ENCODE measurements around the gene SORCS2. TPM values are rescaled to one million over a fixed set of nuclear protein-coding genes. Genes with fewer than 3 reads are reported as not detected.

The SORCS2 gene
- total and polyA plus RNA-seq, 12 donors, result 0.25 to 5.4 (median 2.2) TPM

DNA sequence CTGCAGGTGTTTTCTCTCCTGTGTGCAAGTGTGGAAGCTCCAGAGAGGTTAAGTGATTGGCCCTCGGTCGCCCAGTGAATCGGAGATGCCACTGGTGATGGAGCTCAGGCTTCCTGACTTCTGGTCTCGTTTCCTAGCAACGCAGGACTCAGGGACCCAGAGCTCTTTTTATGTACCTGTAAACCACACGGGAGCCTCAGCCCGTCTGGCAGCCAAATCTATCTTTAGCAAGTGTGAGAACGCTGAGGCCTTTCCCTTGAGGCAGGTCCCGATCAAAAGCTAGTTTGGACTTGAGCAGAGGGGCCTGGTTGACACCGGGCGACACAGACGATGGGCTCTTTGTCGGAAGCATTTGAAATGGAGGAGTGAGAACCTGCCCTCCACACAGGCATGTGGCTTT, 116.8 kb downstream of the SORCS2 start:
- intact Hi-C loops (cut with DNase I), result loop anchor here in 2 of 10 donors (10.0 kb wide), 1 partner anchor 406 kb away; no protein-coding TSS in a partner anchor

DNA sequence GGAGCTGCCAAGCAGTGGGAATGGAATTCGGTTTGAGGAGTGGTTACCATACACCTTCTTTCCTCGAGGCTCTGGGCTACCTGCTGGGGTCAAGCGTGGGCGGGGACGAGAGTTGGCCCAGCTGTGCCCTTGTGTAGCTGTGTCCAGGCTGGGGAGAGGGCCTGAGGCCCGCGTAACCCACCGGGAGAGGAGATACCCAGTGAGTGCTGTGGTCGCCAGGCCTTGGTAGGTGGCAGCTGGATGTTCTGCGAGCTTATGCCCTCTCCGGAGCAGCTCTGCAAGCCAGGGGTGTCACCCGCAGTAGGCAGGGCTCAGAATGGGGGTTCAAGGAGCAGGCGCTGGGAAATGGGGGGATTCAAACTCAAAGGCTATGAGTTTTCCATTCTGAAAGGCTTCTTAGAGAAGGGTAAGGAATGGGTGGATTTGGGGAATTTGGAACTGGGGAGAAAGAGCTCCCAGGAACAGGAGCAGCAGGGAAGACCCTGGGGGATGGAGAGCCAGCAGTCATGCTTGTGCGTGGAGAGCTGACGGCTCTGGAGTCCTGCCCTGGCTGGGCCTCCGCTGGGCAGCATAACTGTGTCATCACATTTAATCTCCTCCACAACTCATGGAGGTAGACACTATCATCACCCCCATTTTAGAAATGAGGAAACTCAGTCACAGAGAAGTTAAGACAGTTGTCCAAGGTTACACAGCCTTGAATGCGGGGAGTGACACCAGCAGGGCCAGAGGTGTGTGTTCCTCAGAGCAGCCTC, 117.5 kb downstream of the SORCS2 start:
- 80 to 82% methylated on average over 17 of the region's 17 CpGs for WGBS, 2 donors
- H3K27me3 ChIP-seq, result peaks cover 0 to 14% (median 0%) of the 10 kb centered on the region in 7 donors
- intact Hi-C loops (cut with DNase I), result loop anchor here in 2 of 10 donors (5.0 to 10.0 kb wide), 2 partner anchors 72 to 405 kb away; no protein-coding TSS in a partner anchor
- H3K4me3 ChIP-seq, result no peak overlapping the region
- H3K36me3 ChIP-seq, result no peaks in the 10 kb centered on the region
- no peak overlapping the region for H3K27ac ChIP-seq
- DNase-seq, result no peak
- TF ChIP-seq, protein P1, sequence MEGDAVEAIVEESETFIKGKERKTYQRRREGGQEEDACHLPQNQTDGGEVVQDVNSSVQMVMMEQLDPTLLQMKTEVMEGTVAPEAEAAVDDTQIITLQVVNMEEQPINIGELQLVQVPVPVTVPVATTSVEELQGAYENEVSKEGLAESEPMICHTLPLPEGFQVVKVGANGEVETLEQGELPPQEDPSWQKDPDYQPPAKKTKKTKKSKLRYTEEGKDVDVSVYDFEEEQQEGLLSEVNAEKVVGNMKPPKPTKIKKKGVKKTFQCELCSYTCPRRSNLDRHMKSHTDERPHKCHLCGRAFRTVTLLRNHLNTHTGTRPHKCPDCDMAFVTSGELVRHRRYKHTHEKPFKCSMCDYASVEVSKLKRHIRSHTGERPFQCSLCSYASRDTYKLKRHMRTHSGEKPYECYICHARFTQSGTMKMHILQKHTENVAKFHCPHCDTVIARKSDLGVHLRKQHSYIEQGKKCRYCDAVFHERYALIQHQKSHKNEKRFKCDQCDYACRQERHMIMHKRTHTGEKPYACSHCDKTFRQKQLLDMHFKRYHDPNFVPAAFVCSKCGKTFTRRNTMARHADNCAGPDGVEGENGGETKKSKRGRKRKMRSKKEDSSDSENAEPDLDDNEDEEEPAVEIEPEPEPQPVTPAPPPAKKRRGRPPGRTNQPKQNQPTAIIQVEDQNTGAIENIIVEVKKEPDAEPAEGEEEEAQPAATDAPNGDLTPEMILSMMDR (IDR thresholded peaks at IDR 0.05), result no peak
- peaks cover 0 to 25% (median 11%) of the 10 kb centered on the region in 9 donors for H3K4me1 ChIP-seq
- no peak for ATAC-seq
- H3K9me3 ChIP-seq, result no peaks in the 10 kb centered on the region

More for the DNA sequence above, 116.8 kb downstream of the SORCS2 start:
- H3K4me1 ChIP-seq, result peaks cover 0 to 25% (median 11%) of the 10 kb centered on the region in 9 donors
- 44 to 49% methylated on average over 13 of the region's 13 CpGs for WGBS, 2 donors
- ATAC-seq (peak in 5 of 8 donors; percentile 20 to 66 (median 52)), DNase-seq (no peak)
- H3K9me3 ChIP-seq, result no peaks in the 10 kb centered on the region
- H3K4me3 ChIP-seq, result no peak overlapping the region
- no peak overlapping the region for H3K27ac ChIP-seq
- no peaks in the 10 kb centered on the region for H3K36me3 ChIP-seq
- peaks cover 0 to 14% (median 0%) of the 10 kb centered on the region in 7 donors for H3K27me3 ChIP-seq
- TF ChIP-seq, protein P1 (IDR thresholded peaks at IDR 0.05), result no peak

DNA sequence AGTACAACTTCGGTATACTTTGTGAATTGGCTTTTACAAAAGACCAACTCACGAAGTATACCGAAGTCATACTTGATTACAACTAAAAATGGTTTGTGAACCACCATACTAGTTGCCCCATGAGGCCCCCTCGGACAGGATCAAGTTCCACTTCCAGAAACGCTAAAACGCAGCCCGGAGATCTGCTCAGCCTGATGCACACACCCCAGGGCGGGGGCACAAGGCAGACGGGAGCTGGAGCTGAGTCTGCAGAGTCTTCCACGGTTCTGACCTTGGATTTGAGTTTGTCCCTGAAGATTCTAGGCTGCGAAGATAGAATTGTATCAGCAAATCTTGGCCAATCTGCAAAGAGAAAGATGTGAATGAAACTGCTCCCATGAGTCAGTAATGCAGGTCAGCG, 118.1 kb downstream of the SORCS2 start:
- Histone ChIP-seq H3K4me1 (peaks cover 0 to 25% (median 11%) of the 10 kb centered on the region in 9 donors), H3K9me3 (no peaks in the 10 kb centered on the region), H3K4me3 (no peak overlapping the region), H3K27me3 (peaks cover 0 to 15% (median 0%) of the 10 kb centered on the region in 7 donors), H3K36me3 (no peaks in the 10 kb centered on the region), H3K27ac (no peak overlapping the region)
- no peak for ATAC-seq
- 70 to 76% methylated on average over 12 of the region's 12 CpGs for WGBS, 2 donors
- no peak for DNase-seq
- TF ChIP-seq, protein P1 (IDR thresholded peaks at IDR 0.05), result no peak
- intact Hi-C loops (cut with DNase I), result loop anchor here in 1 of 10 donors (5.0 kb wide), 1 partner anchor 72 kb away; no protein-coding TSS in a partner anchor

DNA sequence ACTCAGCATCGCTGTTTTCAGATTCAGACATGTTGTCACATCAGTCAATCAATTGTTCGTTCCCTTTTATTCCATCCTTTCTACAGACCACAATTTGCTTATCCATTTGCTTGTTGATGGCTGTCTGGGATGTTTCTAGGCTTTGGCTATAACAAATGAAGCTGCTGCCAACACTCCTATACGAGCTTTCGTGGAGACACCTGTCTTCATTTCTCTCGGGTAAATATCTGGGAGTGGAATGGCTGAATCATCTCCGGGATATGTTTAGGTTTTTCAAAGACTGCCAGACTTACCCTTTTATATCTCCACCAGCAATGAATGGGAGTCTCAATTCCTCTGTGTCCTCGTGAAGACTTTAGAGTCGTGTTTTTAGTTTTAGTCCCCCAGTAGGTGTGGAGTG, 118.9 kb downstream of the SORCS2 start:
- intact Hi-C loops (cut with DNase I), result loop anchor here in 1 of 10 donors (5.0 kb wide), 1 partner anchor 71 kb away; no protein-coding TSS in a partner anchor
- no peaks in the 10 kb centered on the region for H3K9me3 ChIP-seq
- ATAC-seq (no peak), DNase-seq (no peak)
- peaks cover 0 to 25% (median 11%) of the 10 kb centered on the region in 9 donors for H3K4me1 ChIP-seq
- no peaks in the 10 kb centered on the region for H3K36me3 ChIP-seq
- 81 to 88% methylated on average over 8 of the region's 8 CpGs for WGBS, 2 donors
- TF ChIP-seq, protein P1 (IDR thresholded peaks at IDR 0.05), result no peak
- H3K27ac ChIP-seq, result no peak overlapping the region
- no peak overlapping the region for H3K4me3 ChIP-seq
- peaks cover 0 to 10% (median 0%) of the 10 kb centered on the region in 7 donors for H3K27me3 ChIP-seq
